ENCODE data around the gene OR52W1. TPM values are rescaled to one million over a fixed set of nuclear protein-coding genes. Genes with fewer than 3 reads are reported as not detected.

Gene OR52W1, protein sequence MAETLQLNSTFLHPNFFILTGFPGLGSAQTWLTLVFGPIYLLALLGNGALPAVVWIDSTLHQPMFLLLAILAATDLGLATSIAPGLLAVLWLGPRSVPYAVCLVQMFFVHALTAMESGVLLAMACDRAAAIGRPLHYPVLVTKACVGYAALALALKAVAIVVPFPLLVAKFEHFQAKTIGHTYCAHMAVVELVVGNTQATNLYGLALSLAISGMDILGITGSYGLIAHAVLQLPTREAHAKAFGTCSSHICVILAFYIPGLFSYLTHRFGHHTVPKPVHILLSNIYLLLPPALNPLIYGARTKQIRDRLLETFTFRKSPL
- total RNA-seq: not detected in 2 replicates

DNA sequence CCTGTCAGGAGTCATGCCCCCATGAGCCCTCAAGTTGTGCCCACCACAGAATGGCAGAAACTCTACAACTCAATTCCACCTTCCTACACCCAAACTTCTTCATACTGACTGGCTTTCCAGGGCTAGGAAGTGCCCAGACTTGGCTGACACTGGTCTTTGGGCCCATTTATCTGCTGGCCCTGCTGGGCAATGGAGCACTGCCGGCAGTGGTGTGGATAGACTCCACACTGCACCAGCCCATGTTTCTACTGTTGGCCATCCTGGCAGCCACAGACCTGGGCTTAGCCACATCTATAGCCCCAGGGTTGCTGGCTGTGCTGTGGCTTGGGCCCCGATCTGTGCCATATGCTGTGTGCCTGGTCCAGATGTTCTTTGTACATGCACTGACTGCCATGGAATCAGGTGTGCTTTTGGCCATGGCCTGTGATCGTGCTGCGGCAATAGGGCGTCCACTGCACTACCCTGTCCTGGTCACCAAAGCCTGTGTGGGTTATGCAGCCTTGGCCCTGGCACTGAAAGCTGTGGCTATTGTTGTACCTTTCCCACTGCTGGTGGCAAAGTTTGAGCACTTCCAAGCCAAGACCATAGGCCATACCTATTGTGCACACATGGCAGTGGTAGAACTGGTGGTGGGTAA is at the start of gene OR52W1:
Gene OR52W1 (plus strand): TSS at position 51 of the 637 bp plus-strand sequence. CDS start 0 bp downstream, at position 51.
- no peak for TF ChIP-seq CTCF (IDR thresholded peaks at IDR 0.05; ENCODE audit: insufficient read depth, low read depth, low read length)

GRCh38 chr11:6151117-6151516 is 47.9 kb upstream of the OR52W1 start:
- H3K4me3 ChIP-seq (ENCODE audit: low read depth, low read length): no peak overlapping the region
- DNase-seq (ENCODE audit: low read depth): no peak
- no peak for TF ChIP-seq CTCF (IDR thresholded peaks at IDR 0.05; ENCODE audit: insufficient read depth, low read depth, low read length)

More for the DNA sequence above, at the start of gene OR52W1:
- no peak within 1 kb of the TSS for H3K4me3 ChIP-seq (ENCODE audit: low read depth, low read length)
- DNase-seq (ENCODE audit: low read depth): no peak

DNA sequence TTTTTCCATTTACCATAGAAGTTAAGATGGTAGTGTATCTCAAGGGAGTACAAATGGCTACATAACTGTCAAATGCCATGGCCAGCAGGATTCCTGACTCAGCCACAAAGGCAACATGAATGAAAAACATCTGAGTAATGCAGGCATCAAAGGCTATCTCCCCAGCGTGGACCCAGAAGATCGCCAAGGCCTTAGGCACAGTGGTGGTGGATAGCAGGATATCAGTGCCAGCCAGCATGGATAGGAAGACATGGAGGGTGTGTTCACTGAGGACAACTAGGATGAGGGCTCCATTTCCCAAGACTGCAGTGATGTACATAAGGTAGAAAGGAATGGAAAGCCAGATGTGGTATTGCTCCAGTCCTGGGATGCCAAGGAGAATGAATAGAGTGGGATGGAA is 46.9 kb upstream of the OR52W1 start:
- no peak overlapping the region for H3K4me3 ChIP-seq (ENCODE audit: low read depth, low read length)
- DNase-seq (ENCODE audit: low read depth): no peak
- TF ChIP-seq CTCF (IDR thresholded peaks at IDR 0.05; ENCODE audit: insufficient read depth, low read depth, low read length): no peak

GRCh38 chr11:6156628-6157359 is 42.2 kb upstream of the OR52W1 start:
- DNase-seq (ENCODE audit: low read depth): no peak
- H3K4me3 ChIP-seq (ENCODE audit: low read depth, low read length): no peak overlapping the region
- TF ChIP-seq CTCF (IDR thresholded peaks at IDR 0.05; ENCODE audit: insufficient read depth, low read depth, low read length): no peak

DNA sequence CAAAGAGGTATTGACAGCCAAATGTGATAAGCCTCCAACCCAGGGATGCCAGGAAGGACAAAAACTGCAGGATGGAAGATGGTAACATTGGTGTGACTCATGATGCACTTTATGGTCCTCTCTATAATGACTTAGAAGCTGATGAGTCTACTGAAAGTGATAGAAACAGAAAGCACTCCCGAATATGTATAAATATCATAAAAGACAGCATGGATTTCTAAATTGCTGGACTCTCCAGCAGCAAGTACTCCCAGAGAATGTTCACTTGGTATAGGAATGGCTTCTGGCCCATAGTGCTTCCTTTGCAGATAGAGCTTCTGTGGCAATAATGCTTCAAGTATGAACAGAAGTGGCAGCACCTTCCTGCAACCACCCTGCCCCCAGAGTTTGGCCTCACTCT is 28.8 kb upstream of the OR52W1 start, which contains the start of gene OR52B2:
Gene OR52B2 (minus strand): TSS at position 101 of the 400 bp plus-strand sequence. CDS start 0 bp downstream, at position 101.
- DNase-seq (ENCODE audit: low read depth): no peak
- no peak for TF ChIP-seq CTCF (IDR thresholded peaks at IDR 0.05; ENCODE audit: insufficient read depth, low read depth, low read length)
- H3K4me3 ChIP-seq (ENCODE audit: low read depth, low read length): no peak within 1 kb of the TSS

DNA sequence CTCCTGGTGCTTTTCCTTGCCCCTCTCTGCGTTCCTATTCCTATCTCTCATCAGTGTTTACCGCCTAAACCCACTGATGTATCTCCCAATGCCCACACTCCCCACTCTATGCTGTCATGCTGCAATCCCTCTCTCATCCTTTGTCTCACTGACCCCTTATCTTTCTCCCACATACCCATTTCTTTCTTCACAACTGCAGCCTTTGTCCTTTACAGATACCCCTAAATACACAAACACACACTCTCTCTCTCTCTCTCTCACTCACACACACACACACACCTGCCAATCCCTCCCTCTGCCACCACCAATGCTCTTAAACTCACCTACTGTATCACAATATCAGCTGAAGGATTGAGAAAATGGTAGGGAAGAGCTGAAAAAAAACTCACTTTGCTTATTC is 23.6 kb upstream of the OR52W1 start:
- no peak overlapping the region for H3K4me3 ChIP-seq (ENCODE audit: low read depth, low read length)
- DNase-seq (ENCODE audit: low read depth): no peak
- no peak for TF ChIP-seq CTCF (IDR thresholded peaks at IDR 0.05; ENCODE audit: insufficient read depth, low read depth, low read length)

Data from fibroblast of villous mesenchyme (primary cell).